Calu3 (cell line): ENCODE data around the gene TEAD1. TPM values are rescaled to one million over a fixed set of nuclear protein-coding genes. Genes with fewer than 3 reads are reported as not detected.

Source experiments
- BruUV-seq: library from RNA; stranded (reverse); fragments of 400-500 nt; replicated peaks from 2 replicates; lab custom pipeline; 2021; lab: Mats Ljungman, UMichigan
- CTCF ChIA-PET: fragments of 300-600 bp; sonication (Branson Sonifier 250); formaldehyde crosslinking; loops from one replicate; lab custom pipeline; 2022; ENCODE audit warnings: antibody characterized with exemption; lab: Charles Lee
- DNase-seq: peaks from one replicate; pipeline ENCODE4 v3.0.0; 2022
- H3K27ac Mint-ChIP-seq: one replicate; pipeline ENCODE4 v1.8.0; 2022; ENCODE audit warnings: mixed read lengths; ENCODE audit not compliant: unreplicated experiment
- H3K27me3 Mint-ChIP-seq: one replicate; pipeline ENCODE4 v1.8.0; 2022; ENCODE audit warnings: mixed read lengths; ENCODE audit not compliant: unreplicated experiment
- H3K36me3 Mint-ChIP-seq: one replicate; pipeline ENCODE4 v1.8.0; 2022; ENCODE audit warnings: mild to moderate bottlenecking, moderate library complexity, mixed read lengths; ENCODE audit not compliant: insufficient read depth, unreplicated experiment
- H3K4me1 Mint-ChIP-seq: one replicate; pipeline ENCODE4 v1.8.0; 2022; ENCODE audit warnings: mild to moderate bottlenecking, low read depth, mixed read lengths; ENCODE audit not compliant: unreplicated experiment
- H3K4me3 Mint-ChIP-seq: one replicate; pipeline ENCODE4 v1.8.0; 2022; ENCODE audit warnings: mild to moderate bottlenecking, low read depth, moderate library complexity, mixed read lengths; ENCODE audit not compliant: unreplicated experiment
- H3K9me3 Mint-ChIP-seq: one replicate; pipeline ENCODE4 v1.8.0; 2022; ENCODE audit warnings: low read depth, mixed read lengths; ENCODE audit not compliant: unreplicated experiment
- intact Hi-C: fragments of 100-400 bp; cut with micrococcal nuclease; formaldehyde crosslinking; loops from one replicate; pipeline ENCODE4 v1.10.0; 2022; ENCODE audit not compliant: unreplicated experiment
- total RNA-seq: library from RNA; stranded (reverse); gene quantifications from 2 replicates; pipeline ENCODE4 v1.2.3, GENCODE V29; 2022
- TF ChIP-seq, protein P1 (sequence below): fragments of 200-600 bp; IDR thresholded peaks from one replicate; pipeline ENCODE4 v1.8.0; 2022; ENCODE audit warnings: antibody characterized with exemption; ENCODE audit not compliant: unreplicated experiment

Gene TEAD1
- total RNA-seq, 1 experiment from 2014 or later = 104 TPM

DNA sequence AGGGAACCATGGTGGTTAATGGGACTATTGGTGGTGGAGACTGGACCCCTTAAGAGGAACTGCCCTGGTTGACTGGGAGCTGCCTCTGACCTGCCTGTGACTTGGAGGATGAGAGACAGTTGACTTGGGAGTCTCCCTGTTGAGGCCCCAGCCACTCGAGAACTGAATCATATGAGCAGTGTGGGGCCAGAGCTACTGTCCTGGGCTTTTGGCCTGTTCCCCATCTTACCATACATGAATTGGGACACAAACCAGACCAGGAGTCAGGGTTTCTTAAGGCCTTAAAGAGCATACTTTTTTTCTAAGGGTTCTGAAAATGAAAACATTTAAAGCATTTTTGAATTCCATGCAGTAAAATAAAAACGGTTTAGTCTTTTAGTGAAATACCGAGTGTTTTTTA, 92.8 kb downstream of the TEAD1 start:
- no peaks in the 10 kb centered on the region for H3K9me3 Mint-ChIP-seq
- H3K27ac Mint-ChIP-seq = peak overlapping the region; percentile 41
- no TSS peak for BruUV-seq
- DNase-seq = no peak
- peaks cover 11% of the 10 kb centered on the region for H3K4me1 Mint-ChIP-seq
- intact Hi-C loops = no loop called here
- no peaks in the 10 kb centered on the region for H3K36me3 Mint-ChIP-seq
- CTCF ChIA-PET = no interaction called here
- H3K27me3 Mint-ChIP-seq = no peaks in the 10 kb centered on the region
- TF ChIP-seq, protein P1, sequence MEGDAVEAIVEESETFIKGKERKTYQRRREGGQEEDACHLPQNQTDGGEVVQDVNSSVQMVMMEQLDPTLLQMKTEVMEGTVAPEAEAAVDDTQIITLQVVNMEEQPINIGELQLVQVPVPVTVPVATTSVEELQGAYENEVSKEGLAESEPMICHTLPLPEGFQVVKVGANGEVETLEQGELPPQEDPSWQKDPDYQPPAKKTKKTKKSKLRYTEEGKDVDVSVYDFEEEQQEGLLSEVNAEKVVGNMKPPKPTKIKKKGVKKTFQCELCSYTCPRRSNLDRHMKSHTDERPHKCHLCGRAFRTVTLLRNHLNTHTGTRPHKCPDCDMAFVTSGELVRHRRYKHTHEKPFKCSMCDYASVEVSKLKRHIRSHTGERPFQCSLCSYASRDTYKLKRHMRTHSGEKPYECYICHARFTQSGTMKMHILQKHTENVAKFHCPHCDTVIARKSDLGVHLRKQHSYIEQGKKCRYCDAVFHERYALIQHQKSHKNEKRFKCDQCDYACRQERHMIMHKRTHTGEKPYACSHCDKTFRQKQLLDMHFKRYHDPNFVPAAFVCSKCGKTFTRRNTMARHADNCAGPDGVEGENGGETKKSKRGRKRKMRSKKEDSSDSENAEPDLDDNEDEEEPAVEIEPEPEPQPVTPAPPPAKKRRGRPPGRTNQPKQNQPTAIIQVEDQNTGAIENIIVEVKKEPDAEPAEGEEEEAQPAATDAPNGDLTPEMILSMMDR = no peak
- no peak overlapping the region for H3K4me3 Mint-ChIP-seq

DNA sequence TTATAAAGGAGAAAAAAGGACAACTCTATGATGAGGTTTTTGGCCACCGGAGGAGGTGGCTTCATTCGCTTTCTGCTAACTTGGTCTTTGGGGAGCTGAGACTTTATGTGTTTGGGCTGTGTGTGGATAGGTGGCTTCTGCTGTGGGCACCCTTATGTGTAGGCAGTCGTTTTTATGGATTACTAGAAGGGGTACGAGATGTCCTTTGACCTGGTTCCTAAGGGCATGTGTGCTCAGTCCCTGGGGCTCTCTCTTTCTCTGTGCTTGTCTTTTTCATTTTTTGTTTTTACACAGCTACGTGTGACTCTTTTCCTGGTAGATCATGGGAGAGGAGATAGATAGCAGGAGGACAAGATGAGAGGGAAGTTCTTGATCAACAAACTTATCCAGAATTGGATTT, 93.4 kb downstream of the TEAD1 start:
- Mint-ChIP-seq H3K4me1 (peaks cover 7% of the 10 kb centered on the region), H3K27me3 (no peaks in the 10 kb centered on the region), H3K36me3 (no peaks in the 10 kb centered on the region), H3K27ac (peak overlapping the region; percentile 41), H3K4me3 (no peak overlapping the region), H3K9me3 (no peaks in the 10 kb centered on the region)
- CTCF ChIA-PET = interaction anchor here (0.6 kb wide), 1 partner anchor 296 kb away, joined by 4 read pairs; no protein-coding TSS in a partner anchor
- DNase-seq = no peak
- intact Hi-C loops = no loop called here
- BruUV-seq = no TSS peak
- TF ChIP-seq, protein P1 = no peak

DNA sequence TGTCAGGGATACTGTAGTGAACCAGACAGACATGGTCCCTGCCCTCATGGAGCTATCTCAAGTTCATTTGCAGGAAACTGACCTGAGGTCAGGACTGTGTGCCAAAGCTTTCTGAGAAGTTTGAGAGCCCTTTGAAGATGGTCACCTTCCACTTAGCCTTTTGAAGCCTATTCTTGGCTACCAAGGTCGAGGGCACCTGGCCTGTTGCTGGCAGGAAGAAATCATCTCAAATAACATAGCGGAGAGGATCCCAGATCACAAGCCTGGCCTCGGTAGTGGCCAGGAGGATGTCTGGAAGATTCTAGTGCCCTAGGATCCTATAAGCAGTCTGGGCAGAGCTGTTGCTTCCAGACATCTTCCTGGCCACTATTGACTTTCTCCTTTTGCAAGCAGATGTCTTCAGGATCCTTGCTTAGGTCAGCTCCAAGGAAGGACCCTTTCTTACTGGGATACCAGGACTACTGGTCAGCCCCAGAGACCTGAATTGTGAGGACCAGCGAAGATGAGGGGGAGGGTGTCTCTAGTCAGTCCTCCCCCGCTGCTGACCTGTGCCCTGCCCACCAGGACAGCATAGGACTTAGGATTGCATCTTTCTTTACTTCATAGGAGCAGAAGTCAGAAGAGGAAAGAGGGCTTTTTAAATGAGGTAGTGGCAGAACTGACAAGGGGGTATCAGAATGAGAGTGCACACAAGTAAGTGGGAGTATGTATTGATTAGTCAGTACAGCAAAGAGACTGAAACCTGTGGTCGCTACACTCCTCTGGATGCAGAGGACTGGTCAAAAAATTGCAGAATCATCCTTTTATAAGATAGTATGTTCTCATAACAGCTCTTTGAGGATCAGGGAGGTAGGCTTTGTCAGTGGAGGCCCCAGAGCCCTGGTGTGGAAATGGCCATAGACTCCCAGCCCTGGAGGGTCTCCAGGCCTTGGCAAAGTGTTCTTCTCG, 94.8 kb downstream of the TEAD1 start:
- H3K27ac Mint-ChIP-seq = no peak overlapping the region
- H3K9me3 Mint-ChIP-seq = no peaks in the 10 kb centered on the region
- no peaks in the 10 kb centered on the region for H3K36me3 Mint-ChIP-seq
- intact Hi-C loops = no loop called here
- H3K27me3 Mint-ChIP-seq = no peaks in the 10 kb centered on the region
- TF ChIP-seq, protein P1 = no peak
- CTCF ChIA-PET = interaction anchor here (0.6 to 1.6 kb wide), 5 partner anchors 16 to 437 kb away, joined by 3 to 5 read pairs (median 3); no protein-coding TSS in a partner anchor
- no peak for DNase-seq
- no TSS peak for BruUV-seq
- H3K4me3 Mint-ChIP-seq = no peak overlapping the region
- H3K4me1 Mint-ChIP-seq = peaks cover 13% of the 10 kb centered on the region

DNA sequence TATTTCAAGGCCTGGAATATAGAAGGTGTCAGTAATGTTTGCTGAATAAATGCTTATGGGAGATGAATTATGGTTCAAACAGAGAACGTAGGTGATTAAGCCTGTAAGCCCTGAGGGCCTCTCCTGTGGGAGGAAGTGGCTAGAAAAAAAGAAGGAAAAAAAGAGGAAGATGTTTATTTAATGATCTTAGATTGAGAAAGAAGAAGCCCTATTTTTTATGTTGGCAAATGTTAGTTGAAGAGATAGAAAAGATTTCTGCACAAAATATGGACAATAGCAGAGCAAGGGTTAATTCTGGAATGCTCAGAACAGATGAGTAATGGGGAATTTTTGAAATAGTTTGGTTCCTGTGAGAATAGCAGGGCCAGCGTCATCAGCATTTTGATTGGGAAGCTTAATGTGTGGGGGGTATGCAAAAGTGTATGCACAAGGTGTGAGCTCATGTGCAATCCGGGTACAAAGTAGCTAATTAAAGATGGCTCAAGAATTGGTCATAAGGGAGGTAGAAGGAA, 95.7 kb downstream of the TEAD1 start:
- Mint-ChIP-seq H3K4me1 (peaks cover 18% of the 10 kb centered on the region), H3K27me3 (no peaks in the 10 kb centered on the region), H3K27ac (no peak overlapping the region), H3K9me3 (no peaks in the 10 kb centered on the region), H3K4me3 (no peak overlapping the region), H3K36me3 (no peaks in the 10 kb centered on the region)
- intact Hi-C loops = loop anchor here (5.0 kb wide), 1 partner anchor 48 kb away; no protein-coding TSS in a partner anchor
- TF ChIP-seq, protein P1 = no peak
- no TSS peak for BruUV-seq
- peak; percentile 35 for DNase-seq
- CTCF ChIA-PET = interaction anchor here (0.5 to 1.6 kb wide), 9 partner anchors 15 to 377 kb away, joined by 3 to 5 read pairs (median 3); no protein-coding TSS in a partner anchor
